NCI-H2029 treated with DMSO at 0.1 percent for 48 hours (cell line): Measurements from ENCODE around the gene TMEM132C.

ENCODE experiments used
- DNase-seq: peaks from one replicate; lab custom pipeline; 2025; lab: John Stamatoyannopoulos, UW

TMEM132C gene

GRCh38 chr12:128667193-128667592 lies 400.2 kb downstream of the TMEM132C start:
- no peak for DNase-seq

- no peak for DNase-seq
Measured at GRCh38 chr12:128671528-128672042, 404.6 kb downstream of the TMEM132C start.

- no peak for DNase-seq
Measured at GRCh38 chr12:128672428-128672827, 405.5 kb downstream of the TMEM132C start.

GRCh38 chr12:128672893-128673292 lies 405.9 kb downstream of the TMEM132C start:
- DNase-seq: no peak

GRCh38 chr12:128675576-128675975 lies 408.6 kb downstream of the TMEM132C start:
- DNase-seq: no peak

GRCh38 chr12:128680555-128680954 lies 413.6 kb downstream of the TMEM132C start:
- DNase-seq: no peak

GRCh38 chr12:128682548-128683275 lies 415.7 kb downstream of the TMEM132C start:
- DNase-seq: no peak

- no peak for DNase-seq
Measured at GRCh38 chr12:128684352-128684751, 417.4 kb downstream of the TMEM132C start.

- DNase-seq: no peak
Measured at GRCh38 chr12:128685903-128686475, 419.0 kb downstream of the TMEM132C start.

- no peak for DNase-seq
Measured at GRCh38 chr12:128687851-128688250, 420.9 kb downstream of the TMEM132C start.

GRCh38 chr12:128690641-128691040 lies 423.7 kb downstream of the TMEM132C start:
- peak; percentile 78 for DNase-seq

- DNase-seq: no peak
Measured at GRCh38 chr12:128693115-128693514, 426.1 kb downstream of the TMEM132C start.

GRCh38 chr12:128693771-128694170 lies 426.8 kb downstream of the TMEM132C start:
- DNase-seq: no peak

GRCh38 chr12:128694445-128694844 lies 427.5 kb downstream of the TMEM132C start:
- no peak for DNase-seq

- DNase-seq: no peak
Measured at GRCh38 chr12:128695697-128696096, 428.7 kb downstream of the TMEM132C start.

- no peak for DNase-seq
Measured at GRCh38 chr12:128698301-128698972, 431.5 kb downstream of the TMEM132C start.

- DNase-seq: no peak
Measured at GRCh38 chr12:128699106-128699505, 432.1 kb downstream of the TMEM132C start.

GRCh38 chr12:128702371-128702770 lies 435.4 kb downstream of the TMEM132C start:
- DNase-seq: peak; percentile 50

- DNase-seq: no peak
Measured at GRCh38 chr12:128705140-128705539, 438.2 kb downstream of the TMEM132C start.

- no peak for DNase-seq
Measured at GRCh38 chr12:128707488-128707887, 440.5 kb downstream of the TMEM132C start.

GRCh38 chr12:128708789-128709188 lies 441.8 kb downstream of the TMEM132C start:
- no peak for DNase-seq

GRCh38 chr12:128709660-128710059 lies 442.7 kb downstream of the TMEM132C start:
- no peak for DNase-seq

- no peak for DNase-seq
Measured at GRCh38 chr12:128711486-128711885, 444.5 kb downstream of the TMEM132C start.
